Measurements from ENCODE around the gene CORO6. TPM values are rescaled to one million over a fixed set of nuclear protein-coding genes. Genes with fewer than 3 reads are reported as not detected.
"Not testable (repeated sequence)": the region's sequence is repeated elsewhere in the genome, so short reads cannot be mapped to it uniquely, and the experiment has no call there.

Gene CORO6
- polyA plus RNA-seq (ENCODE audit: insufficient read depth in 1 of 5, insufficient read length in 5 of 5, low replicate concordance in 1 of 5), result 1 to 10 TPM; 3.4 to 8.2 (median 5.5) TPM
- long read RNA-seq, donor 1, partial matches to known transcripts, result 0 of 2 reads
- long read RNA-seq, donor 1, other reads (novel, unspliced or antisense), result 0 of 2 reads
- long read RNA-seq, donor 2, partial matches to known transcripts, result 0 of 1 reads
- long read RNA-seq, donor 2, other reads (novel, unspliced or antisense), result 0 of 1 reads
- long read RNA-seq, donor 3, partial matches to known transcripts, result 0 of 1 reads
- long read RNA-seq, donor 3, other reads (novel, unspliced or antisense), result 0 of 1 reads
- long read RNA-seq, donor 4, result 0 reads
- long read RNA-seq, donor 5, result 0 reads
- long read RNA-seq, donor 6, result 0 reads
- long read RNA-seq, donor 7, result 0 reads
- long read RNA-seq, donor 8, result 0 reads

- no peak for DNase-seq
Measured at GRCh38 chr17:29622337-29623282, at the start of gene CORO6. Gene CORO6, minus strand, starts transcription at chr17:29622912. Its CDS starts 1,491 bp downstream, at chr17:29621421.

GRCh38 chr17:29671661-29672060, 48.9 kb upstream of the CORO6 start:
- DNase-seq, result no peak

GRCh38 chr17:29669266-29669665, 46.6 kb upstream of the CORO6 start:
- DNase-seq, result no peak

- DNase-seq, result no peak
Measured at GRCh38 chr17:29667969-29668368, 45.3 kb upstream of the CORO6 start.

- no peak for DNase-seq
Measured at GRCh38 chr17:29665481-29665810, 42.7 kb upstream of the CORO6 start.

GRCh38 chr17:29664743-29665480, 42.2 kb upstream of the CORO6 start:
- no peak for DNase-seq

GRCh38 chr17:29663155-29663554, 40.4 kb upstream of the CORO6 start:
- DNase-seq, result no peak

GRCh38 chr17:29661213-29661612, 38.5 kb upstream of the CORO6 start:
- DNase-seq, result no peak

GRCh38 chr17:29659155-29659554, 36.4 kb upstream of the CORO6 start:
- no peak for DNase-seq

- no peak for DNase-seq
Measured at GRCh38 chr17:29655323-29655722, 32.6 kb upstream of the CORO6 start.

- no peak for DNase-seq
Measured at GRCh38 chr17:29653995-29654714, 31.4 kb upstream of the CORO6 start.

- DNase-seq, result no peak
Measured at GRCh38 chr17:29652976-29653375, 30.3 kb upstream of the CORO6 start.

- not testable (repeated sequence) for DNase-seq
Measured at GRCh38 chr17:29651913-29652312, 29.2 kb upstream of the CORO6 start.

- DNase-seq, result no peak
Measured at GRCh38 chr17:29650396-29650795, 27.7 kb upstream of the CORO6 start.

- DNase-seq, result no peak
Measured at GRCh38 chr17:29649359-29649758, 26.6 kb upstream of the CORO6 start.

GRCh38 chr17:29648005-29648404, 25.3 kb upstream of the CORO6 start:
- no peak for DNase-seq

- peak in 1 of 2 donors; percentile 46 for DNase-seq
Measured at GRCh38 chr17:29645515-29646051, 22.9 kb upstream of the CORO6 start.

GRCh38 chr17:29643817-29644160, 21.1 kb upstream of the CORO6 start:
- DNase-seq, result no peak

- no peak for DNase-seq
Measured at GRCh38 chr17:29642171-29642611, 19.5 kb upstream of the CORO6 start.

- no peak for DNase-seq
Measured at GRCh38 chr17:29640981-29641642, 18.4 kb upstream of the CORO6 start.

GRCh38 chr17:29640413-29640812, 17.7 kb upstream of the CORO6 start:
- DNase-seq, result no peak

Measured in right lung (tissue), 10 donors.